Activated naive CD8-positive, alpha-beta T cell treated with anti-CD3 and anti-CD28 coated beads, Interleukin-2, amount 50 U/mL, for 16 hours (primary cell): ENCODE measurements around the gene EVX1.

ENCODE experiments used
- DNase-seq: peaks from one replicate; pipeline ENCODE4 v3.0.0-alpha.2; 2020; ENCODE audit warnings: low read depth, low spot score

Gene EVX1

DNA sequence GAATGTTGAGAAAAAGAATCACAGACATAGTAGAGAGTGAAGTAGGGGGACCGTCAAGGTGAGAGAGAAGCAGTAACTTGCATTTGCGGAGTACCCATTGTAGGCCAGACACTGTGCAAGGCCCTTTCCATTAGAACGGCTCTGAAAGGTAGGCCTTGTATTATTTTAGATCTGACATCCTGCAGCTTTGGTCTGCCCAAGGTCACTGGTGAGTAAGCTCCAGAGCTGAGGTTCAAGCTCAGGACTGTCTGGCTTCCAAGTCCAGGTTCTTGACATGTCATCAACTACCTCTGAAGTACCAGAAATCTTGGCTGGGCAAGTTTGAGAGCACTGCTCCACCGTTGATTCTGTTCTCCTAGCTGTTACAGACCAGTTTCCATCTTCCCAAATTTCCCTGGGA is 13.2 kb upstream of the EVX1 start:
- DNase-seq, result no peak

DNA sequence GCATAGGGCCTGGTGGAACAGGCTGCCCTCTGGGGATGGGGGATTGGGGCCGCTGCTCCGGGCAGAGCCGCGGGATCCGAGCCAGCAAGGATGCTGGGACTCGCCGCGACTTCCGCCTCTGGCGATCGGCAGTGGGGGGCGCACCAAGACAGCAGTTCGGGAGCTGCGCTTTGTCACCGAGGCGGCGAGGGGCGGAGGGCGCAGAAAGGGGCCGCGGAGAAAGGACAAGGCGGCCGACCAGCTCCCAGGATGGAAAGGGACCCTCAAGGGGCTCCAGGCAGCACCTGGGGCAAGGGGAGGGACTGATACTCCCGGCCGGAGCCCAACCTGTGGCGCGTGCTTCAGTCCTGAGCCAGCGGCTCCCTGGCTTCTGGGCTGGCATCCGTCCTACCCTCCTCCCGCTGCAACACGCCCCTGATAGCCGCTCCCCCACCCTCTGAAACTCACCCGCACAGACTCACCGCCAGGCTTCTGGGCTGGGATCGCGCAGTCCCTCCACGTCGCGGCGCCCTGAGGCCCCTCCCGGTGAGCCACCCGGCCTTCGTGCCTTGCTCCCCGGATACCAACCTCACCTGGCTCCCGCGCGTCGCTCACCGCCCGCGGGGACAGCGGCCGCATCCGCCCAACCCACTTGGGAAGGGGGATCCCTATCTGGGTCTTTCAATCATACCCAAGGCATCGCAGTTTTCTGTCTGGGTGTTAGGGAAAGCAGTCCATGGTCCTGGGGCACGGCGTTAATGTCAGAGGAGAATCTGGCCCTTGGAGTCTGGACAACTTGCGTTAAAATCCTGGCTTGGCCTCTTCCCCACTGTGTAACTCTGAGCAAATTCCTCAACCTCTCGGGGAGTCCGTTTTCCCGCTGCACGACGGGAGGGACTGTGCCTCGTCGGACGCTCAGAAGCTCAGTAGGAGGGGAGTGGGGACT is 7.0 kb upstream of the EVX1 start:
- DNase-seq, result no peak

DNA sequence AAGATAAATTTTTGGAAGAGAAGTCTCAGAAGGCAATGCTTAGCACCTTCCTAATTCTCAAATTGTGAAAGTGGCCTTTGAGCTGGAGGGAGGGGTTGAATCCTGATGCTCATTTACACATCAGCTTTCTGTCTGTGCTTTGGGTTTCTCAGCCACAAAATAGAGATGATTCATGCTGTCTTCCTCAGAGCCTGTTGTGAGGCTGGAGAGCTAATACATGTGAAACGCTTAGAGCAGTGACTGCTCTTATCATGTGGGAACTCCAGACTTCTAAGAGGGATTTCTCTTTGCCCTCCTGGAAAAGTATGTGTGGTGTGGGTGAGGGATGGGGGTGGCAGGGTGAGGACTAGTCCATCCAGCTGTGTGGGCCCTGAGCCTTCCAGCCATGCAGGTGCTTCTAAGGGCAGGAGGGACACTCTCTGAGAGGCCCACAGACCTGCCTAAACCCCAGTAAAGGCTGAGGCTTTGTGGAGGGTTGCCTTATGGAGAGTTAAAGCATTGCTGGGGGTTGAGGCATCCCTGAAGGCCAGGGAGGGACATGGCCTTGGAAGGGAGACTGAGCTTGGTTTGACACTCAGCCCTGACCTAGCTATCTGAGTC is 4.8 kb upstream of the EVX1 start:
- DNase-seq, result no peak

DNA sequence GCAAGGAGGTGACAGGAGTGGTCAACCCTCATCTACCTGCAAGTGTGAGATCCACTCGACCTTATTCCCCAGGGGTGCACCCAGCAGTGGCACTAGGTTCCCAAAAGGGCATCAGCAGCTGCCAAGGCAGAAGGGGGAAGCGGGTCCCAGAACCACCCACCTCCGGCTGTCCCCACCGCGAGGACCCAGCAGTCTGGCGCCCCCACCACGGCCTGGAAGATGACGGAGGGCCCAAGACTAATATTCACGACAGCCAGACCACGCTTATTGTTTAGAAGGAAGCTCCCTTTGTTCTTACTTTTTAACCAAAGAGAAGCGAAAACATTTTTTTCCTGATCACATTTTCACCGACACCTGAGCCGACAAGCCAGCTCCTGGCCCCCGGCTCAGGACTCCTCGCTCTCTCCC is 3.6 kb upstream of the EVX1 start:
- DNase-seq, result no peak

DNA sequence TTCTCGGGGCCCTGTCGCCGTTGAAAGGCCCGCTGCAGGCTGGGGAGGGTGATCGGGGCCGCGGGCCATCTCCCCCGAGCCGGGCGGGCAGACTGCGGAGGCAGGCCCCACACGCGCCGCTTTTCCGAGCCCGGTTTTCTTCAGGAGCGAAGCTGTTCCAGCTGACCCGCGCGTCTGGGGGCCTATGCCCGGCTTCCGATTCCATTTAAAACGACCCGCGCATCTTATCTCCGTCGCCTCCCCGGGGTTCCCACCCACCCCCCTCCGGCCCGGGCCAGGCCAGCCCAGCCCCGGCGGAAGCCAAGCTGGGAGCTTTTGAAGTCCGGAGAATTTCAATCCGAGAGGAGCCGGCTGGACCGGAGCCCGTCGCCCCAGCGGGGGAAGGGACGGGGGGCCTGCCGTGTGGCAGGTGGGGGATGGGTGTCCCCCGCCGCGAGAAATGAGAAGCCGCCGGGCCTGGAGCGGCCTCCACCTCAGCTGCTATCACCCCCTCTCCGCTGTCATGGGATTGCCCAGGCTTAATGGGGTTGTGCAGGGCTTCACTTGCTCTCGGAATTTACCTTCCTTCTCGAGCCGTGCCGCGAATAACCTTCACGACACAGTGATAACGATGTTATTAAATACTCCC is 3.1 kb upstream of the EVX1 start:
- no peak for DNase-seq

DNA sequence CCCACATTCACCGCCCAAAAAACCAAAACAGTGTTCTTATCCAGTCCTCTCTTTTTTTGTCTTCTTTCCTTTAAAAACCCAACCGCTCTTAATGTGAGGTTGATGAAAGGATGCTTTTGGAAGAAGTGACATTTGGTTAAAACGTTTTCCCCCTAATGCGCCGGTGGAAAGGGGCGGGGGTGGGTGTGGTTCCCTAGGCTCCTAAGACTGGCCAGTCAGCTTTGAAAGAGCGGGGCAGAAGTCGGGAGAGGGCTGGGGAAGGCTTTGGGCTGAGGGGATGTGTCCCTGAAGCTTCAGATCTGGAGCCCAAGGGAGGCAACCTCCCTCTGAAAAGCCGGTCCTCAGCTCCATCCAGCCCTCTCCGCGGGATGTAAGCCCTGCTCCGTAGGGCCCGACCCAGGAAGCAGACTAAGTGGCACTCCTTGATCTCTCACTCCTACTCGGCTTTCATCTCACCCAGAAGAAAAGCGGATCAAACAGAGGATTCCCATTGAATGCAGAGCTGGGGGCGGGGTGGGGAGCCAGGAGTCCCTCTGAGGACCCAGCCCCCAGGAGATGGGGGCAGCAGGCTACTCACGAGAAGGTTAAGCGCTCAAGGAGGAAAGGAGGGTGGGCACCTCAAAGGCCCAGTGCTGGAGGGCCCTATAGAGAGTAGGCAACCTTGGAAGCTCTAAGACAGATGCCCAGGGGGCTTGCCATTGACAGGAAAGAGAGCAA is 2.4 kb upstream of the EVX1 start:
- DNase-seq, result no peak

- no peak for DNase-seq
Measured at GRCh38 chr7:27241189-27242056, 1.2 kb upstream of the EVX1 start.

- DNase-seq, result no peak
Measured at GRCh38 chr7:27242154-27242553, 448 bp upstream of the EVX1 start.

- DNase-seq, result no peak
Measured at GRCh38 chr7:27243340-27244163, 950 bp downstream of the EVX1 start.

DNA sequence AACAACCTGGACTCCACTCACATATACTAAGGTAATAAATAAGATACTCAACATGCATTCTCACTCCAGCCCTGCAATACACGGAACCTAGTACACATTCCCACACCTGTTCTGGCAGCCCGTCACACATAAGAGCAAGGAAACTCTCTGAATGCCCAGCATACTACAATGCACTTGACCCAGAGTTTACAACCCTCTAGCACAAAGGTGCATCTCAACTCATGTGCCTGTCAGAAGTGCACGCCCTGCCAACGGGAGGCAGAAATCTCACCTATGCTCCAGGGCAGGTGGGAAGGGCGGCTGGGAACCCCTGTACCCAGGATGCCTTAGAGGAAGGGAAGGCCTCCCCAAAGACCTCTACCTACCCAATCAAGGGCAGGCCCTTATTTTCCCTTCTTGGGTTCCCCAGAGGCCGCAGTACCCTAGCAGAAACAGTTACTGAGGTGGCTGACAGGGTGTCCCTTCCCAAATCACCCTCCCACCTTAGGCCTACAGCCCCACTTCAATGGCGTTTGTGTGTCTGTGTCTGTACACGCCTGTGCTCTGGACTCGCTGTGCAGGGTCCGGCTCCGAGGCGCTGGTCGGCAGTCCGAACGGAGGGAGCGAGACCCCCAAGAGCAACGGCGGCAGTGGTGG is 2.0 kb downstream of the EVX1 start:
- no peak for DNase-seq

DNA sequence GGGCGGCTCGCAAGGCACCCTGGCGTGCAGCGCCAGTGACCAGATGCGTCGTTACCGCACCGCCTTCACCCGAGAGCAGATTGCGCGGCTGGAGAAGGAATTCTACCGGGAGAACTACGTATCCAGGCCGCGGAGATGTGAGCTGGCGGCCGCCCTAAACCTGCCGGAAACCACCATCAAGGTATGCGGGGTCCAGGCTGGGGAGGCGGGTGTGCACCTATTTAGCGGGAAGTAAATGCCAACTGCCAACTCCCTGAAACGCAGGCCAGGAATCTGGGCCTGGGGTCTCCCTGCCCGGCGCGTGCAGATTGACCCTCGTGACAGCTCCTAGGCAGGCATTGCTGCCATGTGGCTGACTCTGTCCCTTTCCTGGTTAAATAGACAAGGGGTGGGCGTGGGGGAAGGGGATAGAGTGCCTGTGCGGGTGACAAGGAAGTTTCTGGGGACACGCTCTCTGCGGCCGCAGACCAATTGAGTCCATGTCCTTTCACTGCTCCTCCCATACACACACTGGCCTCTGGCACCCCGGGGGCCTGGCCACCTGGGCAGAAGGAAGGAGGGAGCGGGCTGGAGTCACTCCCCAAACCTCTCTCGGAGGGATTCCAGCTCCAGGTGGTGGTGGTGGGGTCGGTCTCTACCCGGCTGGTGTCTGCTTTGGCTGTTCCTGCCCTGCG is 2.7 kb downstream of the EVX1 start:
- no peak for DNase-seq

- DNase-seq, result no peak
Measured at GRCh38 chr7:27245798-27246691, 3.4 kb downstream of the EVX1 start.

GRCh38 chr7:27247000-27247399 is 4.4 kb downstream of the EVX1 start:
- DNase-seq, result no peak

DNA sequence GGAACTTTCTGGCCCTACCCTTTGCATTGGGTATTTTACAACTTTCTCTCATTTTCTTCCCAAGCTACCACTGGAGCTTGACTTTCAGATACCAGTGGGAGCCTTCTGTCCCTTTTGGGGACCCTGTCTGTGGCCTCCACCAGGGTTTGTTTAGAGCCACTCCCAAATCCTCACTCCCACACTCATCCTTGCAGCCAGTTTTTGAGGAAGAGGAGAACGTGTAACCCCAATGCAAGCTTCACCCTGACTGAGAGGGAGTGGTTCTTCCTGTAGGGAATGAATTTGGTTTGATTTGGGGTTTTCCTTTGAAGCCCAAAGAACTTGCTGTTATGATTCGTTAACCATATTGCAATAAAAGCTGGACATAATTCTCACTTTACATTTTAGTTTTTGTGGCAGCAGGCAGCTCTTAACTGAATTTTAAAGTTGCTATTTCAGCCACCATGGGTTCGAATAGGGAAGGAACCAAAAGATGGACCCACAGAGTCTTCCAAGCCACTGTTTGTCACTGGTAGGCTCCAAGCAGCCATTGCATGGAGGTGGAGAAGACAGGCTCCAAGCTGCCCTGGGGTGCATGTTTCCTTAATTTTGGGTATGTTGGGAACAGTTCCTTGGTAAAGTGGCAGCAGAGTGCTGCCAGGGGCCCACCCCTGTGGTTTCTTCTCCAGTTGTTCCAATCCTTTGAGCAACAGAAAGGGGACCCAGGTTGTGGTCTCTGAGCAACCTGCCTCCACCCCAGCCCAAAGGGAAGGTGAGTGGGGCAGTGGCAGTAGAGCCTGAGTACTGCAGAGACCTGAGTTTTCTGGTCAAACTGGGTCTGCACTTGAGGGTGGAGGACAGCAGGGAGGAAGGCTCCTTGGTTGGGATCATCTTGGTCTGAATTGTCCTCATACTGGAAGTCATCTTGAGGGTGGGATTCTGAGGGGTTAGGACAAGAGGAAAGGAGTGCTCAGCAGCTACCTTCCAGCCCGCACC is 5.1 kb downstream of the EVX1 start:
- no peak for DNase-seq

GRCh38 chr7:27248427-27248806 is 5.8 kb downstream of the EVX1 start:
- no peak for DNase-seq

DNA sequence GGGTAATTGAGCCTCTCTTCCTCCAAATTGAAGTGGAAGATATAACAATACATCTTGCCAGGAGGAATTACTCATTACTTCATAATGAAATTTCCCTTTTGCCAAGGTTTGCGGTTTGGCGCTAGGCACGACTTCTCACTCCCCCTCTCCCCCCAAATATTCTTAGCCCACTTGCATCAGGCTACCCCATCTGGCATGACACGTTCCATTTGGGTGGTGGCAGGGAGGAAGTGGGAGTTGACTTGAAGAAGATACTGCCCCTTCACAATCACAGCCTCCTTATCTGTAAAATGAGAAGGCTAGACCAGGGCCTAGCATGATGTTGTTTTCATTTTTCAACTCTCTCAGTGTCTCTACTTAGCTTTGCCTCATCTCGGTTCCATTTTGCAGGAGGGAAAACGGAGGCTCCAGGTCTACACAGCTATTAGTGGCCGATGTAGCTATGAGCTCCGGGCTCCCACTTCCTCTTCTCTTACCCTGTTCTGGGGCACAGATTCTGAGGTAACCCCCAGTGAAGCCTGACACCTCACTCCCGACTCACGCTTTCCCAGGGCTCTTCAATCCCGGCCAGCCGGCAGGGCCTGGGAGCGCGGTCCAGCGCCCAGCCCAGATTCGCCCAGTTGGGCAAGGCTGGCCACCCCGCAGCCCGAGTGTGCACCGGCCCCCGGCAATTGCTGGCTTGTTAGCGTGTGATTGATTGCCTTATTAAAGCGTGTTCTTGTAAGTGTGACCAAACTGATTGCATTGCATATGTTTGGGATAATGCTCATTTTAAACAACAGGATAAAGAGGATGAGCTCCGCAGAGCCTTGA is 6.5 kb downstream of the EVX1 start:
- DNase-seq, result no peak
